Ishikawa (cell line): ENCODE results near the gene MIB2.

ENCODE experiments used
- CEBPB ChIP-seq: IDR thresholded peaks from 2 replicates; pipeline ENCODE4 v1.6.1; 2012
- CREB1 ChIP-seq: IDR thresholded peaks from 2 replicates; pipeline ENCODE4 v1.6.1; 2012; ENCODE audit warnings: low read depth
- EGR1 ChIP-seq: IDR thresholded peaks from 2 replicates; pipeline ENCODE4 v1.6.1; 2012
- EP300 ChIP-seq: IDR thresholded peaks from 2 replicates; pipeline ENCODE4 v1.6.1; 2012; ENCODE audit warnings: borderline replicate concordance
- FOXM1 ChIP-seq: IDR thresholded peaks from 2 replicates; pipeline ENCODE4 v1.6.1; 2012; ENCODE audit warnings: low read depth, borderline replicate concordance
- NFIC ChIP-seq: IDR thresholded peaks from 2 replicates; pipeline ENCODE4 v1.6.1; 2012
- RAD21 ChIP-seq: IDR thresholded peaks from 2 replicates; pipeline ENCODE4 v1.6.1; 2012; ENCODE audit warnings: low read depth
- TAF1 ChIP-seq: IDR thresholded peaks from 2 replicates; pipeline ENCODE4 v1.6.1; 2012; ENCODE audit warnings: low read depth, mild to moderate bottlenecking
- TCF12 ChIP-seq: IDR thresholded peaks from 2 replicates; pipeline ENCODE4 v1.6.1; 2012; ENCODE audit warnings: low read depth
- TEAD4 ChIP-seq: IDR thresholded peaks from 2 replicates; pipeline ENCODE4 v1.6.1; 2012
- USF1 ChIP-seq: IDR thresholded peaks from 2 replicates; pipeline ENCODE4 v1.6.1; 2012
- YY1 ChIP-seq: IDR thresholded peaks from 2 replicates; pipeline ENCODE4 v1.6.1; 2012; ENCODE audit warnings: low read depth
- ZBTB7A ChIP-seq: IDR thresholded peaks from 2 replicates; pipeline ENCODE4 v1.6.1; 2012; ENCODE audit warnings: low read depth
- TF ChIP-seq, protein P1 (sequence below): IDR thresholded peaks from 2 replicates; pipeline ENCODE4 v1.6.1; 2012; ENCODE audit warnings: low read depth, mild to moderate bottlenecking
- TF ChIP-seq, protein P2 (sequence below): IDR thresholded peaks from 2 replicates; pipeline ENCODE4 v1.6.1; 2012

The MIB2 gene

DNA sequence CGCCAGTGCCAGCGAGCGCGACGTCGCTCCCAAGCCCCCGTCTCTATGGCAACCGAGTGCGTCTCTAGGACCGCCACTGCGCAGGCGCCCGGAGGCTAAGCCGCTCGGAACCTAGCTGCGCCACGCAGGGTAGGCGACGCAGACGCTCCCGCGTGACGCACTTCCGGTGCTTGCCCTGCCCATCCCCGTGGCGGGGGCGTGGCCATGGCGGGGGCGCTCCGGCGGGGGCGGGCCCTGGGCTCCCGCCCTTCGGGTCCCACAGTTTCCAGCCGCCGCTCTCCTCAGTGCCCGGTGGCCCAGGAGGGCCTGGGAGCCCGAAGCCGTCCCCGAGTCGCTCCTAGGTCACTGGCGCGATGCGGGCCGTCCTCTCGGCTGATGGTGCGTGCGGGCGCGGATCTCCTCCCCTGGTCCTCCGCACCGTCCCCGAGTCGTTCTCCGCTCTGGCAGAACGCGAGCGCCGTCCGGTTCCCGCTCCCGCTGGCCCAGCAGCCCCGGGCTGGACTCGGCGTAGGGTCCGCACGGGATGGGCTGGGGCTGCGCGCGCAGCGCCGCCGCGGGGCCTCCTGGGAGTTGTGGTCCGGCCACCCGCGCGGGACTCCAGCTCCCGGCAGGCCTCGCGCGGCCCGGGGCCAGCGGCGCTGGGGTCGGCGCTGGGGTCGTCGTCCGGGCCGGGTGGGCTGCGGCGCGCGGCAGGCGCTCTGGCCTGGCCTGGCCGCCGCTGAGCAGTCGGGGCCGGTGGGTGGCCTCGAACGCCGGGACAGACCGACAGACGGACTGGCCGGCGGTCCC, at the start of gene MIB2:
MIB2 (plus strand) TSS at position 245 of the 789 bp plus-strand sequence. CDS start 7,953 bp downstream, outside the sequence.
- no peak for TF ChIP-seq TEAD4
- no peak for TF ChIP-seq NFIC
- TF ChIP-seq FOXM1, result no peak
- TF ChIP-seq, protein P1, sequence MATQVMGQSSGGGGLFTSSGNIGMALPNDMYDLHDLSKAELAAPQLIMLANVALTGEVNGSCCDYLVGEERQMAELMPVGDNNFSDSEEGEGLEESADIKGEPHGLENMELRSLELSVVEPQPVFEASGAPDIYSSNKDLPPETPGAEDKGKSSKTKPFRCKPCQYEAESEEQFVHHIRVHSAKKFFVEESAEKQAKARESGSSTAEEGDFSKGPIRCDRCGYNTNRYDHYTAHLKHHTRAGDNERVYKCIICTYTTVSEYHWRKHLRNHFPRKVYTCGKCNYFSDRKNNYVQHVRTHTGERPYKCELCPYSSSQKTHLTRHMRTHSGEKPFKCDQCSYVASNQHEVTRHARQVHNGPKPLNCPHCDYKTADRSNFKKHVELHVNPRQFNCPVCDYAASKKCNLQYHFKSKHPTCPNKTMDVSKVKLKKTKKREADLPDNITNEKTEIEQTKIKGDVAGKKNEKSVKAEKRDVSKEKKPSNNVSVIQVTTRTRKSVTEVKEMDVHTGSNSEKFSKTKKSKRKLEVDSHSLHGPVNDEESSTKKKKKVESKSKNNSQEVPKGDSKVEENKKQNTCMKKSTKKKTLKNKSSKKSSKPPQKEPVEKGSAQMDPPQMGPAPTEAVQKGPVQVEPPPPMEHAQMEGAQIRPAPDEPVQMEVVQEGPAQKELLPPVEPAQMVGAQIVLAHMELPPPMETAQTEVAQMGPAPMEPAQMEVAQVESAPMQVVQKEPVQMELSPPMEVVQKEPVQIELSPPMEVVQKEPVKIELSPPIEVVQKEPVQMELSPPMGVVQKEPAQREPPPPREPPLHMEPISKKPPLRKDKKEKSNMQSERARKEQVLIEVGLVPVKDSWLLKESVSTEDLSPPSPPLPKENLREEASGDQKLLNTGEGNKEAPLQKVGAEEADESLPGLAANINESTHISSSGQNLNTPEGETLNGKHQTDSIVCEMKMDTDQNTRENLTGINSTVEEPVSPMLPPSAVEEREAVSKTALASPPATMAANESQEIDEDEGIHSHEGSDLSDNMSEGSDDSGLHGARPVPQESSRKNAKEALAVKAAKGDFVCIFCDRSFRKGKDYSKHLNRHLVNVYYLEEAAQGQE, result no peak
- peak; percentile 32; the same call in 1 of the 2 replicates for TF ChIP-seq EP300
- no peak for TF ChIP-seq TCF12
- no peak; the same call in 1 of the 2 replicates for TF ChIP-seq RAD21
- TF ChIP-seq, protein P2, sequence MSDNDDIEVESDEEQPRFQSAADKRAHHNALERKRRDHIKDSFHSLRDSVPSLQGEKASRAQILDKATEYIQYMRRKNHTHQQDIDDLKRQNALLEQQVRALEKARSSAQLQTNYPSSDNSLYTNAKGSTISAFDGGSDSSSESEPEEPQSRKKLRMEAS, result peak; percentile 55
- TF ChIP-seq TAF1, result peak; percentile 46
- peak; percentile 95 for TF ChIP-seq CREB1
- TF ChIP-seq CEBPB, result no peak
- TF ChIP-seq USF1, result peak; percentile 34; the same call in 1 of the 2 replicates
- no peak for TF ChIP-seq YY1
- TF ChIP-seq EGR1, result peak; percentile 85
- peak; percentile 78; the same call in 1 of the 2 replicates for TF ChIP-seq ZBTB7A

DNA sequence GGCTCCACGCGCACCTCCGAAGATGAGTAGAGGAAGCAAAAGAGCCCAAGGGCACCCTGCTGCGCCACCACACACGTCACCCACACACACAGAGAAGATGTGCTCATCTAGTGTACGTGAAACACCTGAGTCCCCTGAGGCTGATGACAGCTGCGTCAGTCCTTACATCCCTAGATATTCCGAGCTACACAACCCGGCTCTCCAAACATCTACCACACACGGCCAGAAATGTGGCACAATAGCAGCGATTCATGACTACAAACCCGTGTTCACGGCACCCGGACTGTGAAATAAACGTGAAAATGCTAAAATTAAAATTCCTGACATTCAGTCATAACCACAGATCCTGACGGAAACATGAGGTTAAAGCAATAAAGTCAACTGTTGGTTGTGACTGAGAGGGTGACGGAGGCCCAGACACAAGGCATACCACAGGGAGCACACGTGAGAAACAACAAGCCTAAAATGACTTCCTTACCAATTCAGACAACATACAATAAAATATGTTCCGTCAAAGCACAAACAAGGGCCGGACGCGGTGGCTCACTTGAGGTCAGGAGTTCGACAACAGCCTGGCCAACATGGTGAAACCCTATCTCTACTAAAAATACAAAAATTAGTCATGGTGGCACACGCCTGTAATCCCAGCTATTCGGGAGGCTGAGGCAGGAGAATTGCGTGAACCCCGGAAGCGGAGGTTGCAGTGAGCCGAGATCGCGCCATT, 48.0 kb upstream of the MIB2 start:
- no peak for TF ChIP-seq EP300
- no peak for TF ChIP-seq TCF12
- TF ChIP-seq USF1, result no peak
- TF ChIP-seq NFIC, result no peak
- TF ChIP-seq TEAD4, result no peak
- no peak for TF ChIP-seq TAF1
- no peak for TF ChIP-seq YY1
- no peak for TF ChIP-seq CREB1
- no peak for TF ChIP-seq FOXM1
- no peak for TF ChIP-seq ZBTB7A
- no peak for TF ChIP-seq CEBPB
- no peak for TF ChIP-seq RAD21
- TF ChIP-seq, protein P2, result no peak
- TF ChIP-seq EGR1, result no peak
- TF ChIP-seq, protein P1, result no peak

DNA sequence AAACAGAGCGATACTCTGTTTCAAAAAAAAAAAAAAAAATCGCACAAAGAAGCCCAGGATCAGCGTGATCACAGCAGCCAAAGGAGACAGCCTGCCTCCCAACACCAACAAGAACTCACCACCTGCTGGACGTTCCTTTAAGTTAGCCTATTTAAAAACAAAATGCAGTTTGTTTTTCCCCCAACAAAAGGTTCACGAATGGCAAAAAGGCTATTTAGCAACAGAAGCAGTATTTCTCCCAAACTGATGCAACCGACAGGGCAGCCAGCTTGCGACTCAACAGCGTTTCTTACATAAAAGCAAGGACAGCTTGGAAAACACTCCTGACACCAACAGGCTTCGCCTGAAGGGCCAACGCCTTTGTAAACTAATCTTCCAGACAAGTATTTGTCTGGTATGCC, 47.4 kb upstream of the MIB2 start:
- no peak for TF ChIP-seq CREB1
- no peak for TF ChIP-seq CEBPB
- no peak for TF ChIP-seq EGR1
- TF ChIP-seq TEAD4, result no peak
- TF ChIP-seq NFIC, result no peak

GRCh38 chr1:1569341-1569740, 46.0 kb upstream of the MIB2 start:
- TF ChIP-seq CREB1 (no peak), YY1 (no peak), TEAD4 (no peak), CEBPB (no peak), TCF12 (no peak), NFIC (no peak), USF1 (no peak), TAF1 (no peak), RAD21 (no peak)
- TF ChIP-seq, protein P2, result no peak
- TF ChIP-seq, protein P1, result no peak
